Effector memory CD4-positive, alpha-beta T cell (primary cell): ENCODE measurements around the gene TRIM47.

Experiments
- DNase-seq, 3 donors: peaks; one replicate each; pipeline ENCODE4 v3.0.0-alpha.2; 2020
- H3K27ac ChIP-seq: 2 replicates; pipeline ENCODE4 v1.7.0; 2013; ENCODE audit warnings: mild to moderate bottlenecking, low read length, moderate library complexity; ENCODE audit not compliant: insufficient read depth, poor library complexity, severe bottlenecking
- H3K27me3 ChIP-seq: replicated peaks from 2 replicates; pipeline ENCODE4 v1.7.0; 2013; ENCODE audit warnings: mild to moderate bottlenecking, low read length; ENCODE audit not compliant: insufficient read depth, control insufficient read depth, poor library complexity, severe bottlenecking
- H3K36me3 ChIP-seq: 2 replicates; pipeline ENCODE4 v1.7.0; 2013; ENCODE audit warnings: mild to moderate bottlenecking, low read length, moderate library complexity; ENCODE audit not compliant: control insufficient read depth, insufficient read depth
- H3K4me1 ChIP-seq: 2 replicates; pipeline ENCODE4 v1.7.0; 2013; ENCODE audit warnings: low read length, mild to moderate bottlenecking; ENCODE audit not compliant: control insufficient read depth, insufficient read depth, poor library complexity, severe bottlenecking
- H3K4me3 ChIP-seq: 2 replicates; pipeline ENCODE4 v1.7.0; 2013; ENCODE audit warnings: low read length, low read depth, mild to moderate bottlenecking; ENCODE audit not compliant: insufficient read depth, poor library complexity, severe bottlenecking
- H3K9me3 ChIP-seq: 2 replicates; pipeline ENCODE4 v1.7.0; 2013; ENCODE audit warnings: mild to moderate bottlenecking, low read length, moderate library complexity; ENCODE audit not compliant: control insufficient read depth

TRIM47 gene

GRCh38 chr17:75839942-75840798 lies 38.2 kb downstream of the TRIM47 start:
- no peaks in the 10 kb centered on the region for H3K27me3 ChIP-seq
- no peak overlapping the region for H3K27ac ChIP-seq
- H3K9me3 ChIP-seq, result no peaks in the 10 kb centered on the region
- H3K36me3 ChIP-seq, result peaks cover 43% of the 10 kb centered on the region
- no peak overlapping the region for H3K4me3 ChIP-seq
- no peak for DNase-seq
- H3K4me1 ChIP-seq, result peaks cover 31% of the 10 kb centered on the region

- no peaks in the 10 kb centered on the region for H3K27me3 ChIP-seq
- H3K27ac ChIP-seq, result no peak overlapping the region
- peaks cover 33% of the 10 kb centered on the region for H3K4me1 ChIP-seq
- H3K36me3 ChIP-seq, result peaks cover 58% of the 10 kb centered on the region
- no peak overlapping the region for H3K4me3 ChIP-seq
- H3K9me3 ChIP-seq, result no peaks in the 10 kb centered on the region
- DNase-seq, result no peak
Observed at GRCh38 chr17:75838410-75838809, 40.0 kb downstream of the TRIM47 start.

DNA sequence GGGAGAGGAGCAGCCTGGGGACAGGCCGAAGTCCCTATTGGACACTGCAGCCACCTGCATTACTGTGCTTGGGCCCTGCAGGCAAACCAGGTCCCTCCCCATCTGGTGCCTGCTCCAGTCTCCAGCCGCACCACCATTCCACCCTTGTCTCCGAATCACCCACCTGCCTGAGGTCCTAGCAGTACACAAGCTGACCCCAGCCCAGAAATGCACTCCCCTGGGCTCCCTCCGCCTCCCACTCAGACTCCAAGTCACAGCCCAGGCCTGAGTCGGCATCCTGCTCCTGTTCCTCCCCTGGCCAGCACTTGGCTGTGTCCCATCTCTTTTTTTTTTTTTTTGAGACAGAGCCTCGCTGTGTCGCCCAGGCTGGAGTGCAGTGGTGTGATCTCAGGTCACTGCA lies 40.5 kb downstream of the TRIM47 start:
- Histone ChIP-seq H3K27ac (no peak overlapping the region), H3K9me3 (no peaks in the 10 kb centered on the region), H3K27me3 (no peaks in the 10 kb centered on the region), H3K4me1 (peaks cover 33% of the 10 kb centered on the region), H3K4me3 (no peak overlapping the region), H3K36me3 (peaks cover 58% of the 10 kb centered on the region)
- no peak for DNase-seq

GRCh38 chr17:75836605-75837004 lies 41.8 kb downstream of the TRIM47 start:
- Histone ChIP-seq H3K27me3 (no peaks in the 10 kb centered on the region), H3K4me1 (peaks cover 36% of the 10 kb centered on the region), H3K9me3 (no peaks in the 10 kb centered on the region), H3K27ac (no peak overlapping the region), H3K4me3 (no peak overlapping the region), H3K36me3 (peaks cover 58% of the 10 kb centered on the region)
- DNase-seq, result no peak

GRCh38 chr17:75835654-75835987 lies 42.8 kb downstream of the TRIM47 start:
- Histone ChIP-seq H3K4me1 (peaks cover 36% of the 10 kb centered on the region), H3K9me3 (no peaks in the 10 kb centered on the region), H3K36me3 (peaks cover 62% of the 10 kb centered on the region), H3K4me3 (no peak overlapping the region), H3K27ac (no peak overlapping the region), H3K27me3 (no peaks in the 10 kb centered on the region)
- DNase-seq, result no peak

- DNase-seq, result no peak
- H3K4me3 ChIP-seq, result no peak overlapping the region
- peaks cover 36% of the 10 kb centered on the region for H3K4me1 ChIP-seq
- peak overlapping the region; percentile 28 for H3K27ac ChIP-seq
- H3K27me3 ChIP-seq, result no peaks in the 10 kb centered on the region
- H3K36me3 ChIP-seq, result peaks cover 62% of the 10 kb centered on the region
- H3K9me3 ChIP-seq, result no peaks in the 10 kb centered on the region
Observed at GRCh38 chr17:75834928-75835653, 43.3 kb downstream of the TRIM47 start.

GRCh38 chr17:75834279-75834920 lies 44.0 kb downstream of the TRIM47 start:
- no peaks in the 10 kb centered on the region for H3K9me3 ChIP-seq
- peak overlapping the region; percentile 66 for H3K27ac ChIP-seq
- peaks cover 63% of the 10 kb centered on the region for H3K36me3 ChIP-seq
- H3K27me3 ChIP-seq, result no peaks in the 10 kb centered on the region
- peaks cover 36% of the 10 kb centered on the region for H3K4me1 ChIP-seq
- DNase-seq, result no peak
- no peak overlapping the region for H3K4me3 ChIP-seq

GRCh38 chr17:75832652-75833400 lies 45.6 kb downstream of the TRIM47 start:
- Histone ChIP-seq H3K27me3 (no peaks in the 10 kb centered on the region), H3K4me3 (peak overlapping the region; percentile 27), H3K9me3 (no peaks in the 10 kb centered on the region), H3K4me1 (peaks cover 36% of the 10 kb centered on the region), H3K27ac (peak overlapping the region; percentile 66), H3K36me3 (peaks cover 66% of the 10 kb centered on the region)
- DNase-seq, result no peak

DNA sequence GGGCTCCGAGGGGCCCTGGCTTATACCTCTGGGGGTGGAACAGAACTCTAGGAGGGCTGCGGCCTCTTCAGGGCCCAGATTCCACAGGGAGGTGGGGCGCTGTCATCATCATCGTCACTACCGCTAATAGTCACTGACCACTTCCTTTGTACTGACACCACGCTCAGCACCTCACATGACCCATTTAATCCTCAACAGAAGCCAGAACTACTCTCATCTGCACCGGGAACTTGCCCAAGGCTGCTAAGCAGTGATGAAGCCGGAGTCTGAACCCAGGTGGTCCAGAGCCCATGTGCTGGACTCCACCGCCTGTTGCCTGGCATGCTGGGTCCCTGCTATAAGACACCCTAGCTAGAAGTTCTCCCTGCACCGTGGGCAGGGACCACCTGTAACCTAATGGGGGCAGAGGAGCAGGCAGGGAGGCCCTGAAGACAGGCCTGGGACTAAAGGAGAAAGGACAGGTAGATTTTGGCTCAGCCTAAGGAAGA lies 46.2 kb downstream of the TRIM47 start:
- Histone ChIP-seq H3K9me3 (no peaks in the 10 kb centered on the region), H3K4me3 (peak overlapping the region; percentile 27), H3K4me1 (peaks cover 39% of the 10 kb centered on the region), H3K27me3 (no peaks in the 10 kb centered on the region), H3K36me3 (peaks cover 65% of the 10 kb centered on the region), H3K27ac (peak overlapping the region; percentile 66)
- DNase-seq, result peak; percentile 43 to 60 (median 57)
